HG02943 (cell line): ENCODE data around the gene MBP.
"Not testable (repeated sequence)": the region's sequence is repeated elsewhere in the genome, so short reads cannot be mapped to it uniquely, and the experiment has no call there.

Experiments
- ATAC-seq: cut with Tn5 transposase; IDR thresholded peaks from one replicate; pipeline ENCODE4 v1.9.1; 2021; ENCODE audit warnings: mild to moderate bottlenecking, low read depth, moderate library complexity; ENCODE audit not compliant: unreplicated experiment

The MBP gene

DNA sequence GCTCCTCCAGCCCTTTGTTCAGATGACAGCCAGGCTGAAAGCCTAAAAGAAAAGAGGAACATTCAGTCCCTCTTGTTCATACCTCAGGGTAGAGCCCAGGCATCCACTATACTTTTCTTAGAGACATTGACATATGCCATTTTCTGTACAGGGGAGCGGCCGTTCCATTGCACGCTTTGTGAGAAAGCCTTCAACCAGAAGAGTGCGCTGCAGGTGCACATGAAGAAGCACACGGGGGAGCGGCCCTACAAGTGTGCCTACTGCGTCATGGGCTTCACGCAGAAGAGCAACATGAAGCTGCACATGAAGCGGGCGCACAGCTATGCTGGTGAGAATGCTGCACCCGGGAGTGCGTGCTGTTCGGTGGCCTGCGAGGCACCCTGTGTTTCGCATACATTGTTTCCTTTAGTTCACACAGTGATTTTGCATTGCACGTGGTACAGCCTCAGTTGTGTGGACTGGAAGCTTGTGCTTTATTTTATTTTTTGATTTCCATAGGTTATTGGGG lies 172.0 kb downstream of the MBP start:
- no peak for ATAC-seq

DNA sequence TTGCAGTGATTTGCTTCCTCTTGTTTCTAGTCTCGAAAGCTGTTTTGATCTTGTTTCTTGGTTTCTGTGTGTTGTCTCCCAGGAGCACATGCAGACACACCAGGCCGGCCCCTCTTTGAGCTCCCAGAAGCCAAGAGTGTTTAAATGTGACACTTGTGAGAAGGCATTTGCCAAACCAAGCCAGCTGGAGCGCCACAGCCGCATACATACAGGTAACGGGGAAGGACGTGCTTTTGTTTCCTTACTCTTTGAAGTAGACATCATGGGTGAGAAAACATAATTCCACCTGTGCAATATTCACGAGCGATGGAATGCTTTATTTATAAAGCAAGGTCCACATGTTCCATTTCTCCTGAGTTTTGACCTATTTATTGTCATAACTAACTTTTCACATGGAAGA lies 173.0 kb downstream of the MBP start:
- no peak for ATAC-seq

DNA sequence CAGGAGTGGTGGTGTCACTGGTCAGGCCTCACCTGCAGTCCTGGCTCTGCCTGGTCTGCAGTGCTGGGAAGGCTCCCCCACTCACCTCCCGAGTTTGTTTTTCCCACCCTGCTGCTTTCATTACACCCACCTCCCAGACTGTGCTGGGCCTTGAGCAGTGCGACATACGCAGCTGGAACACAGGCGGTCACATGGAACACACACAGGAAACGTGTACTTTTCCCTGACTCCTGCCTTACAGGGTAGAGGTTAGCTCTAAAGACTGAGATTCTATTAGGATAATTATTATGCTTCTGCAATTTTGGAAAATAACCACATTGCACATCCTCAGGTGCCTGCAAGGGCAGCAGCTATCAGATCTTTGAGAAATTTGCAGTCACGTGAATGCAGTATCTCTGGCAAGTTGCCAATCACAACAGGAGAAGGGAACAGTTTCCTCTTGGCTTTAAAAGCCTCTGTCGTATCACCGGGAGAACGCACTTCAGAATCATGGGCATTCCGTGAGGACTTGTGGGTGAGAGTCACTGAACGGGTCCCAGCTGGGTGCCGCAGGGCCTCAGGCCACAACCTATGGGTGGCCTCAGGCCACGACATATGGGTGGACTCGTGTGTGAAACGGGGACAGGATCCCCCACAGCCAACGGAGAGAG lies 173.8 kb downstream of the MBP start:
- no peak for ATAC-seq

GRCh38 chr18:76957384-76958355 lies 174.9 kb downstream of the MBP start:
- no peak for ATAC-seq

GRCh38 chr18:76956648-76957047 lies 175.9 kb downstream of the MBP start:
- ATAC-seq: no peak

GRCh38 chr18:76955524-76956170 lies 176.9 kb downstream of the MBP start:
- ATAC-seq: no peak

GRCh38 chr18:76953583-76954233 lies 178.9 kb downstream of the MBP start:
- no peak for ATAC-seq

GRCh38 chr18:76953156-76953555 lies 179.4 kb downstream of the MBP start:
- no peak for ATAC-seq

GRCh38 chr18:76952747-76953146 lies 179.8 kb downstream of the MBP start:
- ATAC-seq: no peak

GRCh38 chr18:76951456-76952247 lies 180.9 kb downstream of the MBP start:
- no peak for ATAC-seq

DNA sequence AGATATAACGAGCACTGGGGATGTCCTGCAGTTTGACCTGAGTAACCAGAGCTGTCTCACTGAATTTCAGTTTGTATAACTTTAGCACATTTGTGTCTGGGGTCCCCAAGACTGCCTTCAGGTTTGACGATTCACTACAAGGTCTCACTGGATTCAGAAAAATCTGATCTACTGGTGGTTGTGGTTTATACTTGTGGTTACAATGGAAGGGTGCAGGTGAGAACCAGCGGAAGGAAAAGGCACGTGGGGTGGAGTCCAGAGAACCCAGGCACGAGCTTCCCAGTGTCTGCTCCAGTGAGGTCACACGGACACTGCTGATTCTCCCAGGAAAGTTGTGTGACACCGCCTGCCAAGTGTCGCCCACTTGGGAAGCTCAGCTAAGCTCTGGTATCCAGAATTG lies 184.2 kb downstream of the MBP start:
- ATAC-seq: no peak

- not testable (repeated sequence) for ATAC-seq
Observed at GRCh38 chr18:76944346-76944745, 188.2 kb downstream of the MBP start.

- ATAC-seq: no peak
Observed at GRCh38 chr18:76943542-76944339, 188.8 kb downstream of the MBP start.

DNA sequence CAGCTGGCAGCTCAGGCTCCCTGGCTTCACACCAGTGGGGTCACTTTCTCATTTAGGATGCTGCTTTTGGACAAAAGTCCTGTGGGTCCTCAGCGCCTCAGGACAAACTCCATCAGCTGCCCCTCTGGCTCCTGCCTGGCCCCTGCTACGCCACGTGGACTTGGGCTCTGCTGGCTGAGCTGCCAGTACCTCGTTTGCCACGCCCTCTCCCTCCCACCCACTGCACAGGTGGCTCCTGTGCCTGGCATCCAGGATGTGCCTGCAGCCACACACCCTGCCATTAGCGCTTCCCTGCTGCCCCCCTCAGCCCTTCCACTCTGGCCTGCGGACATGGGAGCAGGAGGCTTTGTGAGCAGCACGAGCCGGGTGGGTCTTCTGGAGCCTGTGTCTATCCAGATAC lies 191.3 kb downstream of the MBP start:
- ATAC-seq: no peak

GRCh38 chr18:76938619-76939018 lies 194.0 kb downstream of the MBP start:
- no peak for ATAC-seq

GRCh38 chr18:76937597-76937996 lies 195.0 kb downstream of the MBP start:
- no peak for ATAC-seq

DNA sequence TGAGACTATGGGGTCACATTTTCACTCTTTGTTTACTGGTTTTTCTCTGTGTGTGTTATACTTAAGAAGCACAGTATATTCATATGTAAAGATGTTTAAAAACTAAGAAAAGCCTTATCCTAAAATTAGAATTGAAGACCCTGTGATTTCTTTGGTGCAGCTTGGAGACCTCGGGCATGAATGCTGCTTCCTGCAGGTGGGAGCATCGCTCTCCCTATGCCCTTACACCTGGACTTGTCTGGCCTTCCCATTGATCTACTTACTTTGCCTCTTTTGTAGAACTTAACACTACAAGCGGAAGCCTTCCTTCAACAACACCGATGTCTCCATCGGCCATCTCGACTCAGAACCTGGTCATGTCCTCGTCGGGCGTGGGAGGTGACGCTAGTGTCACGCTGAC lies 195.7 kb downstream of the MBP start:
- ATAC-seq: no peak

- ATAC-seq: no peak
Observed at GRCh38 chr18:76935722-76936337, 196.8 kb downstream of the MBP start.
